Endothelial cell of umbilical vein (primary cell): ENCODE data around the gene LPCAT3. TPM values are rescaled to one million over a fixed set of nuclear protein-coding genes. Genes with fewer than 3 reads are reported as not detected.

Source experiments
- BruUV-seq: library from RNA; stranded (reverse); fragments of 400-500 nt; replicated peaks from 2 replicates; lab custom pipeline; 2021; lab: Mats Ljungman, UMichigan
- CTCF ChIA-PET: fragments of 300-600, 350-600 bp; sonication (Branson Sonifier 250); formaldehyde crosslinking; loops from one replicate; lab custom pipeline; 2021; ENCODE audit warnings: antibody characterized with exemption, inconsistent platforms; lab: Charles Lee
- POLR2A ChIA-PET: fragments of 300-600, 350-600 bp; sonication (Branson Sonifier 250); formaldehyde crosslinking; loops from one replicate; lab custom pipeline; 2021; ENCODE audit warnings: antibody characterized with exemption, inconsistent platforms; lab: Charles Lee
- DNase-seq: peaks from one replicate; pipeline ENCODE4 v3.0.0-alpha.2; 2011; ENCODE audit warnings: low read depth, low spot score
- FAIRE-seq: peaks from 2 replicates; lab custom pipeline; 2011; peaks lifted over from hg19 to GRCh38; lab: Jason Lieb, UNC
- H2AFZ ChIP-seq: 2 replicates; pipeline ENCODE4 v1.6.0; 2012; ENCODE audit warnings: low read depth, low read length, control low read depth, inconsistent platforms
- H3K27ac ChIP-seq: 2 replicates; pipeline ENCODE4 v1.5.1; 2011; ENCODE audit warnings: low read depth, mild to moderate bottlenecking, control low read depth, low read length, moderate library complexity; ENCODE audit not compliant: insufficient read depth
- H3K27me3 ChIP-seq, 2 experiments: 2 replicates each; pipeline versions ENCODE4 v1.6.0 to v1.6.1; 2011; ENCODE audit warnings: low read length in 2 of 2, mixed read lengths in 1 of 2; ENCODE audit not compliant: control insufficient read depth in 2 of 2, insufficient read depth in 2 of 2
- H3K36me3 ChIP-seq, 2 experiments: 2 replicates in 1 of 2; 3 replicates in 1 of 2; pipeline ENCODE4 v1.5.1; 2011; ENCODE audit warnings: low read length in 2 of 2, mild to moderate bottlenecking in 1 of 2, moderate library complexity in 1 of 2; ENCODE audit not compliant: control insufficient read depth in 2 of 2, insufficient read depth in 2 of 2; ENCODE audit errors: extremely low read depth in 1 of 2
- H3K4me1 ChIP-seq: 3 replicates; pipeline ENCODE4 v1.5.1; 2011; ENCODE audit warnings: mild to moderate bottlenecking, low read length; ENCODE audit not compliant: control insufficient read depth, insufficient read depth; ENCODE audit errors: extremely low read depth
- H3K4me2 ChIP-seq: 2 replicates; pipeline ENCODE4 v1.6.1; 2011; ENCODE audit warnings: low read length, control low read depth, mixed read lengths; ENCODE audit not compliant: insufficient read depth
- H3K4me3 ChIP-seq, 3 experiments: fragments of 200-600 bp in 1 of 3; sonication (generic), shearing (Covaris generic) in 1 of 3; replicated peaks in 1 of 3; 2 replicates each; pipeline ENCODE4 v1.5.1; 2011 to 2016; ENCODE audit warnings: control low read depth in 3 of 3, low read length in 3 of 3, mild to moderate bottlenecking in 2 of 3, inconsistent platforms in 1 of 3, low read depth in 1 of 3, moderate library complexity in 1 of 3; ENCODE audit not compliant: insufficient read depth in 1 of 3
- H3K79me2 ChIP-seq: 2 replicates; pipeline ENCODE4 v1.6.0; 2012; ENCODE audit warnings: low read length, inconsistent platforms; ENCODE audit not compliant: control insufficient read depth, insufficient read depth
- H3K9ac ChIP-seq: replicated peaks from 2 replicates; pipeline ENCODE3; 2011; ENCODE audit warnings: low read length, control low read depth; ENCODE audit not compliant: insufficient read depth; ENCODE audit errors: extremely low read depth
- H3K9me1 ChIP-seq: replicated peaks from 3 replicates; pipeline ENCODE4 v1.6.0; 2011; ENCODE audit warnings: mild to moderate bottlenecking, low read length; ENCODE audit not compliant: control insufficient read depth, insufficient read depth; ENCODE audit errors: extremely low read depth
- H3K9me3 ChIP-seq: replicated peaks from 2 replicates; pipeline ENCODE4 v1.5.1; 2012; ENCODE audit warnings: low read length, inconsistent platforms; ENCODE audit not compliant: control insufficient read depth, insufficient read depth
- H4K20me1 ChIP-seq: replicated peaks from 2 replicates; pipeline ENCODE3; 2011; ENCODE audit warnings: mild to moderate bottlenecking, low read length; ENCODE audit not compliant: control insufficient read depth, insufficient read depth; ENCODE audit errors: extremely low read depth
- EZH2 ChIP-seq: IDR thresholded peaks from 2 replicates; pipeline ENCODE4 v1.6.1; 2012; ENCODE audit warnings: borderline replicate concordance, low read depth, mild to moderate bottlenecking, moderate library complexity, low read length, inconsistent platforms; ENCODE audit not compliant: severe bottlenecking
- FOS ChIP-seq: IDR thresholded peaks from 2 replicates; pipeline ENCODE4 v1.6.1; 2011; ENCODE audit warnings: mild to moderate bottlenecking, low read length, moderate library complexity, borderline replicate concordance; ENCODE audit not compliant: insufficient read depth
- GATA2 ChIP-seq: IDR thresholded peaks from 2 replicates; pipeline ENCODE4 v1.7.0; 2011; ENCODE audit warnings: low read depth, mild to moderate bottlenecking, moderate library complexity, mixed read lengths, low read length; ENCODE audit not compliant: insufficient read length, insufficient read depth
- JUN ChIP-seq: IDR thresholded peaks from 2 replicates; pipeline ENCODE4 v1.6.1; 2011; ENCODE audit warnings: borderline replicate concordance, low read depth; ENCODE audit not compliant: insufficient read length, insufficient read depth
- MYC ChIP-seq: IDR thresholded peaks from one replicate; pipeline ENCODE4 v1.6.1; 2011; ENCODE audit warnings: mild to moderate bottlenecking, low read depth, low read length
- POLR2A ChIP-seq: IDR thresholded peaks from 2 replicates; pipeline ENCODE4 v1.6.1; 2012; ENCODE audit warnings: low read depth, mild to moderate bottlenecking, control low read depth, low read length
- POLR2AphosphoS5 ChIP-seq: IDR thresholded peaks from 2 replicates; pipeline ENCODE4 v1.6.1; 2012; ENCODE audit warnings: low read depth, mild to moderate bottlenecking, control low read depth, low read length, moderate library complexity; ENCODE audit not compliant: insufficient read depth
- dilution Hi-C: fragments of 300-500 bp; cut with MboI; formaldehyde crosslinking; loops from one replicate; pipeline ENCODE4 v1.15.0; 2019; ENCODE audit warnings: low sequenced_read_pairs; ENCODE audit not compliant: extremely low pct_ligation_motif_present
- intact Hi-C: fragments of 100-400 bp; cut with micrococcal nuclease; formaldehyde crosslinking; loops from one replicate; pipeline ENCODE4 v1.10.0; 2022
- polyA plus RNA-seq, 4 experiments: library from polyadenylated mRNA; depleted of rRNA in 3 of 4; stranded (reverse) in 3 of 4; unstranded in 1 of 4; fragments of >200 nt; gene quantifications; 2 replicates each; pipeline versions ENCODE4 v1.2.1 to v1.2.3, GENCODE V29; 2011 to 2012; ENCODE audit warnings: missing spikeins in 1 of 4
- total RNA-seq: library from RNA; stranded (reverse); gene quantifications from 2 replicates; pipeline ENCODE4 v1.2.3, GENCODE V29; 2021
- TF ChIP-seq, protein P1 (sequence below), 2 donors: IDR thresholded peaks; 1 replicate in 1 of 2; 2 replicates in 1 of 2; pipeline ENCODE4 v1.5.1; 2011; ENCODE audit warnings: low read length in 2 of 2, mild to moderate bottlenecking in 2 of 2, moderate library complexity in 2 of 2, control low read depth in 1 of 2, inconsistent platforms in 1 of 2, low read depth in 1 of 2; ENCODE audit not compliant: insufficient read depth in 1 of 2; ENCODE audit errors: extremely low read depth in 1 of 2
- TF ChIP-seq, protein P2 (sequence below): IDR thresholded peaks from 2 replicates; pipeline ENCODE4 v1.6.1; 2011; ENCODE audit not compliant: insufficient read depth, insufficient read length

LPCAT3 gene
- total and polyA plus RNA-seq, 2 donors (not counting 3 experiments of a cell fraction or from before 2014, with no cell fraction given), result 29.5 to 36.0 TPM

GRCh38 chr12:6956021-6956727 lies 62.1 kb downstream of the LPCAT3 start:
- Histone ChIP-seq H3K9me3 (no peaks in the 10 kb centered on the region), H3K27ac (no peak overlapping the region), H3K36me3 (no peaks in the 10 kb centered on the region), H3K79me2 (no peaks in the 10 kb centered on the region), H3K4me1 (peaks cover 24% of the 10 kb centered on the region), H2AFZ (no peak overlapping the region), H3K9ac (no peak overlapping the region), H3K4me2 (no peak overlapping the region), H3K9me1 (no peaks in the 10 kb centered on the region), H3K27me3 (no peaks in the 10 kb centered on the region), H4K20me1 (no peaks in the 10 kb centered on the region), H3K4me3 (no peak overlapping the region)
- POLR2A ChIA-PET, result no interaction called here
- dilution Hi-C loops (no loop called here), intact Hi-C loops (no loop called here)
- CTCF ChIA-PET, result interaction anchor here (1.0 to 2.2 kb wide), 3 partner anchors 9 to 12 kb away, joined by 4 to 12 read pairs (median 7); partner anchors contain the start of genes C12orf57 and RNU7-1
- FAIRE-seq (no peak), DNase-seq (no peak)
- BruUV-seq, result no TSS peak
- TF ChIP-seq EZH2 (no peak), JUN (no peak), GATA2 (no peak), MYC (no peak), POLR2A (no peak), FOS (no peak), POLR2AphosphoS5 (no peak)
- TF ChIP-seq, protein P1, sequence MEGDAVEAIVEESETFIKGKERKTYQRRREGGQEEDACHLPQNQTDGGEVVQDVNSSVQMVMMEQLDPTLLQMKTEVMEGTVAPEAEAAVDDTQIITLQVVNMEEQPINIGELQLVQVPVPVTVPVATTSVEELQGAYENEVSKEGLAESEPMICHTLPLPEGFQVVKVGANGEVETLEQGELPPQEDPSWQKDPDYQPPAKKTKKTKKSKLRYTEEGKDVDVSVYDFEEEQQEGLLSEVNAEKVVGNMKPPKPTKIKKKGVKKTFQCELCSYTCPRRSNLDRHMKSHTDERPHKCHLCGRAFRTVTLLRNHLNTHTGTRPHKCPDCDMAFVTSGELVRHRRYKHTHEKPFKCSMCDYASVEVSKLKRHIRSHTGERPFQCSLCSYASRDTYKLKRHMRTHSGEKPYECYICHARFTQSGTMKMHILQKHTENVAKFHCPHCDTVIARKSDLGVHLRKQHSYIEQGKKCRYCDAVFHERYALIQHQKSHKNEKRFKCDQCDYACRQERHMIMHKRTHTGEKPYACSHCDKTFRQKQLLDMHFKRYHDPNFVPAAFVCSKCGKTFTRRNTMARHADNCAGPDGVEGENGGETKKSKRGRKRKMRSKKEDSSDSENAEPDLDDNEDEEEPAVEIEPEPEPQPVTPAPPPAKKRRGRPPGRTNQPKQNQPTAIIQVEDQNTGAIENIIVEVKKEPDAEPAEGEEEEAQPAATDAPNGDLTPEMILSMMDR (IDR thresholded peaks at IDR 0.05; ENCODE audit: extremely low read depth in 1 of 2, insufficient read depth in 1 of 2, low read depth in 1 of 2, low read length in 2 of 2), result no peak
- TF ChIP-seq, protein P2, sequence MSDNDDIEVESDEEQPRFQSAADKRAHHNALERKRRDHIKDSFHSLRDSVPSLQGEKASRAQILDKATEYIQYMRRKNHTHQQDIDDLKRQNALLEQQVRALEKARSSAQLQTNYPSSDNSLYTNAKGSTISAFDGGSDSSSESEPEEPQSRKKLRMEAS, result no peak
